HepG2 (cell line): ENCODE results near the gene ABCB8. TPM values are rescaled to one million over a fixed set of nuclear protein-coding genes. Genes with fewer than 3 reads are reported as not detected.

Experiments used
- E2F1 ChIP-seq: sonication (generic); formaldehyde crosslinking; IDR thresholded peaks from 2 replicates; pipeline ENCODE4 v1.5.0; 2020; ENCODE audit warnings: missing genetic modification reagents
- GABPB1 ChIP-seq: IDR thresholded peaks from 2 replicates; pipeline ENCODE4 v1.6.1; 2016; ENCODE audit warnings: mild to moderate bottlenecking, missing genetic modification reagents, moderate library complexity, missing compliant biosample characterization
- HMGA1 ChIP-seq: sonication (generic); formaldehyde crosslinking; conservative IDR thresholded peaks from 2 replicates; pipeline ENCODE4 v1.4.0; 2020; ENCODE audit warnings: missing genetic modification reagents
- HNRNPUL1 ChIP-seq: fragments of 200-400 bp; formaldehyde crosslinking; IDR thresholded peaks from 2 replicates; pipeline ENCODE4 v1.6.1; 2017; ENCODE audit warnings: low read depth, mild to moderate bottlenecking, low read length, moderate library complexity
- KLF12 ChIP-seq: sonication (generic); formaldehyde crosslinking; IDR thresholded peaks from 2 replicates; pipeline ENCODE4 v1.4.0; 2020; ENCODE audit warnings: missing genetic modification reagents, borderline replicate concordance
- MAZ ChIP-seq, 2 experiments: sonication (generic) in 1 of 2; formaldehyde crosslinking in 1 of 2; IDR thresholded peaks; 2 replicates each; pipeline versions ENCODE4 v1.5.0 to v1.6.1; 2012 to 2020; ENCODE audit warnings: low read depth in 2 of 2, mild to moderate bottlenecking in 2 of 2, borderline replicate concordance in 1 of 2, improper control_type of control experiment in 1 of 2, low read length in 1 of 2, missing genetic modification reagents in 1 of 2, moderate library complexity in 1 of 2
- PAWR ChIP-seq: sonication (generic); formaldehyde crosslinking; IDR thresholded peaks from 2 replicates; pipeline ENCODE4 v1.4.0; 2020; ENCODE audit warnings: missing genetic modification reagents, mild to moderate bottlenecking, borderline replicate concordance
- PRDM15 ChIP-seq: sonication (generic); formaldehyde crosslinking; IDR thresholded peaks from 2 replicates; pipeline ENCODE4 v1.4.0; 2020; ENCODE audit warnings: missing genetic modification reagents
- REL ChIP-seq: sonication (generic); formaldehyde crosslinking; conservative IDR thresholded peaks from 2 replicates; pipeline ENCODE4 v1.8.0; 2022; ENCODE audit warnings: mild to moderate bottlenecking, missing genetic modification reagents, moderate library complexity
- TOPORS ChIP-seq: sonication (generic); formaldehyde crosslinking; IDR thresholded peaks from 2 replicates; pipeline ENCODE4 v1.8.0; 2023; ENCODE audit warnings: mild to moderate bottlenecking, missing genetic modification reagents
- ZFP36L2 ChIP-seq: sonication (generic); formaldehyde crosslinking; IDR thresholded peaks from 2 replicates; pipeline ENCODE4 v1.4.0; 2020; ENCODE audit warnings: missing genetic modification reagents
- ZMYM2 ChIP-seq: sonication (generic); formaldehyde crosslinking; IDR thresholded peaks from 2 replicates; pipeline ENCODE4 v1.8.0; 2022; ENCODE audit warnings: mild to moderate bottlenecking, missing genetic modification reagents
- ZNF253 ChIP-seq: sonication (generic); formaldehyde crosslinking; IDR thresholded peaks from 2 replicates; pipeline ENCODE4 v1.8.0; 2022; ENCODE audit warnings: mild to moderate bottlenecking, missing genetic modification reagents, borderline replicate concordance
- ZNF382 ChIP-seq: sonication (generic); formaldehyde crosslinking; IDR thresholded peaks from 2 replicates; pipeline ENCODE4 v1.5.0; 2020; ENCODE audit warnings: missing genetic modification reagents, mild to moderate bottlenecking, borderline replicate concordance
- ZNF44 ChIP-seq: sonication (generic); formaldehyde crosslinking; IDR thresholded peaks from 2 replicates; pipeline ENCODE4 v1.5.1; 2020; ENCODE audit warnings: mild to moderate bottlenecking, missing genetic modification reagents
- ZNF7 ChIP-seq: IDR thresholded peaks from 2 replicates; pipeline ENCODE4 v1.6.1; 2016; ENCODE audit warnings: missing biosample characterization, missing genetic modification reagents
- ZNF891 ChIP-seq: sonication (generic); formaldehyde crosslinking; IDR thresholded peaks from 2 replicates; pipeline ENCODE4 v1.5.0; 2020; ENCODE audit warnings: mild to moderate bottlenecking, missing genetic modification reagents
- polyA plus RNA-seq, 8 experiments: library from polyadenylated mRNA; depleted of rRNA in 3 of 8; stranded (reverse) in 7 of 8; unstranded in 1 of 8; fragments of >200 nt; fragmentation: Illumina TruSeq in 4 of 8; extraction: Trizol in 4 of 8; gene quantifications; 2 replicates each; pipeline versions ENCODE4 v1.2.1 to v1.2.3, GENCODE V29; 2011 to 2016; ENCODE audit warnings: low read depth in 4 of 8, missing spikeins in 1 of 8, mixed read lengths in 1 of 8; ENCODE audit not compliant: insufficient read depth in 1 of 8
- total RNA-seq, 5 experiments: library from RNA; depleted of rRNA; stranded (reverse); fragments of >200 nt; fragmentation: Illumina TruSeq; extraction: Trizol; gene quantifications; 2 replicates each; pipeline ENCODE4 v1.2.3, GENCODE V29; 2016; ENCODE audit warnings: low read depth in 1 of 5
- TF ChIP-seq, protein P1 (sequence below): sonication (generic); formaldehyde crosslinking; IDR thresholded peaks from 2 replicates; pipeline ENCODE4 v1.5.0; 2020; ENCODE audit warnings: missing genetic modification reagents
- TF ChIP-seq, protein P2 (sequence below): sonication (generic); formaldehyde crosslinking; IDR thresholded peaks from 2 replicates; pipeline ENCODE4 v1.4.0; 2020; ENCODE audit warnings: low read depth, mild to moderate bottlenecking, missing genetic modification reagents

The ABCB8 gene
- total and polyA plus RNA-seq, 2 of the 13 experiments (the other 11 are each of a cell fraction or from before 2014, with no cell fraction given), result 6.6 to 16.7 TPM

DNA sequence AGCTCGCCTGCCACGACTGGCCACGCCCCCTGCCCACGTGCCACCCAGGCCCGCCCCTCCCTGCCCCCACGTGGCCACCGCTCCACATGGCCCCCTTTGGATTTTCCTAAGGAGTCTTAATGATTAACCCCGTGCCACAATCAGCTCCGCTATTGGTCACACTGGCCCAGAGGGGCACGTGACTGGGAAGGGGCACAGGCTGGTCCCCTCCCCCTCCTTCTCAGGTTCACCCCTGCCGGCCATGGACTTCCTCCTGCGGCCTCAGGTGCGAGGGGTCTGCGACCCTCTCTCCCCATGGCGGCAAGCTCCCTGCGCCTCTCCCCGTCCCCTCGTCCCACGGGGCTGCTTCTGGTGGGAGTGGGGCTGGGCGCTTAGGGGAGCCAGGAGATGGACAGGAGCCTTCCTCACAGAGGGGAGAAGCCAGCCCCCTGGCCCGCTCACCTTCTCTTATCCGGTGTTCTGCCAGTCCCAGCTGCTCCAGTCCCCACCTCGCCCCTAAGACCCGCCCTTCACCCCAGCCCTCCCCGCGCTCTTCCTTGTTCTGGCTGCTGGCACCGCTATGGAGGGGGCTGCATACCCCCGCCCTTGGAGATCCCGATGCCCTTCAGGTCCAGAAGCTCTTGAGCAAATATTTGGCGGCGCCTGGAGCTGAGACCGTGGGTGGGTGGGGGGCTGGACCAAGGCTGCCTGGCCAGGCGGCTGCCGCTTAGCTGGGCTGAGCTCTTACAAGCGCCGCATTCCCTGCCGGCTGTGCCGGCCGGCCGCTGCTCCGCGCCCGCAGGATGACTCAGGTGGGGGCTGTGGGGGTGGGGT, 34.4 kb downstream of the ABCB8 start (continued):
- TF ChIP-seq TOPORS (CRISPR knock-in tag) (no peak), PAWR (CRISPR knock-in tag) (no peak), ZFP36L2 (CRISPR knock-in tag) (no peak), PRDM15 (CRISPR knock-in tag) (0 out of 2 replicates have a peak, but pooled peaks have one; percentile 42), HNRNPUL1 (peak; percentile 76; the same call in 1 of the 2 replicates), REL (CRISPR knock-in tag) (no peak), HMGA1 (no peak), ZNF382 (no peak), KLF12 (CRISPR knock-in tag) (no peak), E2F1 (CRISPR knock-in tag) (no peak), ZNF891 (no peak), ZNF253 (CRISPR knock-in tag) (no peak), ZMYM2 (no peak), GABPB1 (CRISPR knock-in tag) (peak; percentile 83), MAZ (IDR thresholded peaks at IDR 0.05; ENCODE audit: borderline replicate concordance, low read depth, low read length) (peak; percentile 82; the same call in 1 of the 2 replicates), MAZ (CRISPR knock-in tag; IDR thresholded peaks at IDR 0.05; ENCODE audit: low read depth) (peak; percentile 88), ZNF7 (CRISPR knock-in tag) (no peak), ZNF44 (CRISPR knock-in tag) (no peak)
- TF ChIP-seq, protein P1, sequence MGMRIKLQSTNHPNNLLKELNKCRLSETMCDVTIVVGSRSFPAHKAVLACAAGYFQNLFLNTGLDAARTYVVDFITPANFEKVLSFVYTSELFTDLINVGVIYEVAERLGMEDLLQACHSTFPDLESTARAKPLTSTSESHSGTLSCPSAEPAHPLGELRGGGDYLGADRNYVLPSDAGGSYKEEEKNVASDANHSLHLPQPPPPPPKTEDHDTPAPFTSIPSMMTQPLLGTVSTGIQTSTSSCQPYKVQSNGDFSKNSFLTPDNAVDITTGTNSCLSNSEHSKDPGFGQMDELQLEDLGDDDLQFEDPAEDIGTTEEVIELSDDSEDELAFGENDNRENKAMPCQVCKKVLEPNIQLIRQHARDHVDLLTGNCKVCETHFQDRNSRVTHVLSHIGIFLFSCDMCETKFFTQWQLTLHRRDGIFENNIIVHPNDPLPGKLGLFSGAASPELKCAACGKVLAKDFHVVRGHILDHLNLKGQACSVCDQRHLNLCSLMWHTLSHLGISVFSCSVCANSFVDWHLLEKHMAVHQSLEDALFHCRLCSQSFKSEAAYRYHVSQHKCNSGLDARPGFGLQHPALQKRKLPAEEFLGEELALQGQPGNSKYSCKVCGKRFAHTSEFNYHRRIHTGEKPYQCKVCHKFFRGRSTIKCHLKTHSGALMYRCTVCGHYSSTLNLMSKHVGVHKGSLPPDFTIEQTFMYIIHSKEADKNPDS (CRISPR knock-in tag), result no peak
- TF ChIP-seq, protein P2, sequence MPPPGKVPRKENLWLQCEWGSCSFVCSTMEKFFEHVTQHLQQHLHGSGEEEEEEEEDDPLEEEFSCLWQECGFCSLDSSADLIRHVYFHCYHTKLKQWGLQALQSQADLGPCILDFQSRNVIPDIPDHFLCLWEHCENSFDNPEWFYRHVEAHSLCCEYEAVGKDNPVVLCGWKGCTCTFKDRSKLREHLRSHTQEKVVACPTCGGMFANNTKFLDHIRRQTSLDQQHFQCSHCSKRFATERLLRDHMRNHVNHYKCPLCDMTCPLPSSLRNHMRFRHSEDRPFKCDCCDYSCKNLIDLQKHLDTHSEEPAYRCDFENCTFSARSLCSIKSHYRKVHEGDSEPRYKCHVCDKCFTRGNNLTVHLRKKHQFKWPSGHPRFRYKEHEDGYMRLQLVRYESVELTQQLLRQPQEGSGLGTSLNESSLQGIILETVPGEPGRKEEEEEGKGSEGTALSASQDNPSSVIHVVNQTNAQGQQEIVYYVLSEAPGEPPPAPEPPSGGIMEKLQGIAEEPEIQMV (CRISPR knock-in tag), result no peak
